ENCODE measurements around the gene SNORC. TPM values are rescaled to one million over a fixed set of nuclear protein-coding genes. Genes with fewer than 3 reads are reported as not detected.

SNORC gene
- total and polyA plus RNA-seq, 2 of the 13 experiments (the other 11 are each of a cell fraction or from before 2014, with no cell fraction given): 59.1 to 86.1 TPM

DNA sequence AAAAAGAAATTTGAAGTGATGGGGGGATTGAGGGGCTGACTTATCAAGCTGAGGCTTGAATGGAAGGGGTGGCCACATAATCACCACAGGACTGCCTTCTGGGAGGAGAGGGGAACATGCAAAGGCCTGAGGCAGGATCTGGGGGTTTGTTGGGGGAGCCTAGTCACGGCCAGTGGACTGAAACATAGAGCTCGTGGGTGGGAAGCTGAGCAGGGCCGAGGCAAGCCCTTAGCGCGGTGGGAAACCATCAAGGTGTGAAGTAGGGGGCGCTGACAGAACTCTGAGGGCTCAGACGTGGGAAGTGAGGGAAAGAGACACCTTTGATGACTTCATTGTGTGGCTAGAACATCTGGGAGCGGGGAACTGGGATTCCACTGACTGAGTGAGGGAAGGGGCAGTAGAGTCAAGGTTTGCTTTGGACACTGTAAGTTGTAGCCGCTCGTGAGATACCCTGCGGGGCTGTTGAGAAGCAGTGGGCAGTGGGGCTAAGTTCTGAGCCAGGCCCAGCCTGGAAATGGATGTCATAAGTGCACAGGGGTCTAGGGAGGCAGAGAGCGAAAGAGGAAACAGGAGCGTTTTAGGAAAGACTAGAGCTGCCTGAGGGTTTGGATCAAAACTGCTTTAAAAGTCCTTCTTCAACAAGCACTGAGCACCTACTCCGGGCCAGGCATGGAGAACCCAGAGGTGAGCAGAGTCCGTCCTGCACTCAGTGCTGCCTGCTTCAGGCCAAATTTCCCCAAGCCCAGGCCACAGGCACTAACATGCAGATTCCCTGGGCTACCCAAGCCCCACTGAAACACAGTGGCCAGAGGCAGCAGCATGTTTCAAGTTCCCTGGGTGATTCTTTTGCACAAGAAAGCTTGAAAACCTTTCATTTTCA is 686 bp upstream of the SNORC start (continued):
- TF ChIP-seq DMAP1 (CRISPR knock-in tag; IDR thresholded peaks at IDR 0.05): peak; percentile 31; the same call in 1 of the 2 replicates
- no peak for TF ChIP-seq PHF5A (CRISPR knock-in tag; IDR thresholded peaks at IDR 0.05; ENCODE audit: low read depth, unreplicated experiment)
- TF ChIP-seq, protein P1, sequence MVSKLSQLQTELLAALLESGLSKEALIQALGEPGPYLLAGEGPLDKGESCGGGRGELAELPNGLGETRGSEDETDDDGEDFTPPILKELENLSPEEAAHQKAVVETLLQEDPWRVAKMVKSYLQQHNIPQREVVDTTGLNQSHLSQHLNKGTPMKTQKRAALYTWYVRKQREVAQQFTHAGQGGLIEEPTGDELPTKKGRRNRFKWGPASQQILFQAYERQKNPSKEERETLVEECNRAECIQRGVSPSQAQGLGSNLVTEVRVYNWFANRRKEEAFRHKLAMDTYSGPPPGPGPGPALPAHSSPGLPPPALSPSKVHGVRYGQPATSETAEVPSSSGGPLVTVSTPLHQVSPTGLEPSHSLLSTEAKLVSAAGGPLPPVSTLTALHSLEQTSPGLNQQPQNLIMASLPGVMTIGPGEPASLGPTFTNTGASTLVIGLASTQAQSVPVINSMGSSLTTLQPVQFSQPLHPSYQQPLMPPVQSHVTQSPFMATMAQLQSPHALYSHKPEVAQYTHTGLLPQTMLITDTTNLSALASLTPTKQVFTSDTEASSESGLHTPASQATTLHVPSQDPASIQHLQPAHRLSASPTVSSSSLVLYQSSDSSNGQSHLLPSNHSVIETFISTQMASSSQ (IDR thresholded peaks at IDR 0.05; ENCODE audit: low read depth): no peak
- TF ChIP-seq, protein P1 (CRISPR knock-in tag; IDR thresholded peaks at IDR 0.05; ENCODE audit: borderline replicate concordance): no peak; the same call in 1 of the 2 replicates
- no peak for TF ChIP-seq HNRNPH1 (optimal IDR thresholded peaks at IDR 0.05; ENCODE audit: low read depth, low read length)
- TF ChIP-seq, protein P2, sequence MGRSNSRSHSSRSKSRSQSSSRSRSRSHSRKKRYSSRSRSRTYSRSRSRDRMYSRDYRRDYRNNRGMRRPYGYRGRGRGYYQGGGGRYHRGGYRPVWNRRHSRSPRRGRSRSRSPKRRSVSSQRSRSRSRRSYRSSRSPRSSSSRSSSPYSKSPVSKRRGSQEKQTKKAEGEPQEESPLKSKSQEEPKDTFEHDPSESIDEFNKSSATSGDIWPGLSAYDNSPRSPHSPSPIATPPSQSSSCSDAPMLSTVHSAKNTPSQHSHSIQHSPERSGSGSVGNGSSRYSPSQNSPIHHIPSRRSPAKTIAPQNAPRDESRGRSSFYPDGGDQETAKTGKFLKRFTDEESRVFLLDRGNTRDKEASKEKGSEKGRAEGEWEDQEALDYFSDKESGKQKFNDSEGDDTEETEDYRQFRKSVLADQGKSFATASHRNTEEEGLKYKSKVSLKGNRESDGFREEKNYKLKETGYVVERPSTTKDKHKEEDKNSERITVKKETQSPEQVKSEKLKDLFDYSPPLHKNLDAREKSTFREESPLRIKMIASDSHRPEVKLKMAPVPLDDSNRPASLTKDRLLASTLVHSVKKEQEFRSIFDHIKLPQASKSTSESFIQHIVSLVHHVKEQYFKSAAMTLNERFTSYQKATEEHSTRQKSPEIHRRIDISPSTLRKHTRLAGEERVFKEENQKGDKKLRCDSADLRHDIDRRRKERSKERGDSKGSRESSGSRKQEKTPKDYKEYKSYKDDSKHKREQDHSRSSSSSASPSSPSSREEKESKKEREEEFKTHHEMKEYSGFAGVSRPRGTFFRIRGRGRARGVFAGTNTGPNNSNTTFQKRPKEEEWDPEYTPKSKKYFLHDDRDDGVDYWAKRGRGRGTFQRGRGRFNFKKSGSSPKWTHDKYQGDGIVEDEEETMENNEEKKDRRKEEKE (IDR thresholded peaks at IDR 0.05): no peak
- TF ChIP-seq, protein P3, sequence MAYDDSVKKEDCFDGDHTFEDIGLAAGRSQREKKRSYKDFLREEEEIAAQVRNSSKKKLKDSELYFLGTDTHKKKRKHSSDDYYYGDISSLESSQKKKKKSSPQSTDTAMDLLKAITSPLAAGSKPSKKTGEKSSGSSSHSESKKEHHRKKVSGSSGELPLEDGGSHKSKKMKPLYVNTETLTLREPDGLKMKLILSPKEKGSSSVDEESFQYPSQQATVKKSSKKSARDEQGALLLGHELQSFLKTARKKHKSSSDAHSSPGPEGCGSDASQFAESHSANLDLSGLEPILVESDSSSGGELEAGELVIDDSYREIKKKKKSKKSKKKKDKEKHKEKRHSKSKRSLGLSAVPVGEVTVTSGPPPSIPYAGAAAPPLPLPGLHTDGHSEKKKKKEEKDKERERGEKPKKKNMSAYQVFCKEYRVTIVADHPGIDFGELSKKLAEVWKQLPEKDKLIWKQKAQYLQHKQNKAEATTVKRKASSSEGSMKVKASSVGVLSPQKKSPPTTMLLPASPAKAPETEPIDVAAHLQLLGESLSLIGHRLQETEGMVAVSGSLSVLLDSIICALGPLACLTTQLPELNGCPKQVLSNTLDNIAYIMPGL (CRISPR knock-in tag; IDR thresholded peaks at IDR 0.05; ENCODE audit: borderline replicate concordance in 1 of 2, low read depth in 1 of 2): peak in 1 of 2 experiments; percentile 20; a peak in 1 of 4 replicates
- TF ChIP-seq TCF12 (IDR thresholded peaks at IDR 0.05): no peak
- TF ChIP-seq TCF12 (CRISPR knock-in tag; IDR thresholded peaks at IDR 0.05): no peak
- no peak for TF ChIP-seq SMAD9 (CRISPR knock-in tag; IDR thresholded peaks at IDR 0.05)
- no peak for TF ChIP-seq KAT2B (IDR thresholded peaks at IDR 0.05; ENCODE audit: borderline replicate concordance, low read depth, low read length)
- no peak for TF ChIP-seq HOXA9 (CRISPR knock-in tag; IDR thresholded peaks at IDR 0.05; ENCODE audit: borderline replicate concordance)
- TF ChIP-seq POLR2A (IDR thresholded peaks at IDR 0.05; ENCODE audit: insufficient read depth in 1 of 2, low read depth in 2 of 2, low read length in 2 of 2): no peak
- TF ChIP-seq, protein P4, sequence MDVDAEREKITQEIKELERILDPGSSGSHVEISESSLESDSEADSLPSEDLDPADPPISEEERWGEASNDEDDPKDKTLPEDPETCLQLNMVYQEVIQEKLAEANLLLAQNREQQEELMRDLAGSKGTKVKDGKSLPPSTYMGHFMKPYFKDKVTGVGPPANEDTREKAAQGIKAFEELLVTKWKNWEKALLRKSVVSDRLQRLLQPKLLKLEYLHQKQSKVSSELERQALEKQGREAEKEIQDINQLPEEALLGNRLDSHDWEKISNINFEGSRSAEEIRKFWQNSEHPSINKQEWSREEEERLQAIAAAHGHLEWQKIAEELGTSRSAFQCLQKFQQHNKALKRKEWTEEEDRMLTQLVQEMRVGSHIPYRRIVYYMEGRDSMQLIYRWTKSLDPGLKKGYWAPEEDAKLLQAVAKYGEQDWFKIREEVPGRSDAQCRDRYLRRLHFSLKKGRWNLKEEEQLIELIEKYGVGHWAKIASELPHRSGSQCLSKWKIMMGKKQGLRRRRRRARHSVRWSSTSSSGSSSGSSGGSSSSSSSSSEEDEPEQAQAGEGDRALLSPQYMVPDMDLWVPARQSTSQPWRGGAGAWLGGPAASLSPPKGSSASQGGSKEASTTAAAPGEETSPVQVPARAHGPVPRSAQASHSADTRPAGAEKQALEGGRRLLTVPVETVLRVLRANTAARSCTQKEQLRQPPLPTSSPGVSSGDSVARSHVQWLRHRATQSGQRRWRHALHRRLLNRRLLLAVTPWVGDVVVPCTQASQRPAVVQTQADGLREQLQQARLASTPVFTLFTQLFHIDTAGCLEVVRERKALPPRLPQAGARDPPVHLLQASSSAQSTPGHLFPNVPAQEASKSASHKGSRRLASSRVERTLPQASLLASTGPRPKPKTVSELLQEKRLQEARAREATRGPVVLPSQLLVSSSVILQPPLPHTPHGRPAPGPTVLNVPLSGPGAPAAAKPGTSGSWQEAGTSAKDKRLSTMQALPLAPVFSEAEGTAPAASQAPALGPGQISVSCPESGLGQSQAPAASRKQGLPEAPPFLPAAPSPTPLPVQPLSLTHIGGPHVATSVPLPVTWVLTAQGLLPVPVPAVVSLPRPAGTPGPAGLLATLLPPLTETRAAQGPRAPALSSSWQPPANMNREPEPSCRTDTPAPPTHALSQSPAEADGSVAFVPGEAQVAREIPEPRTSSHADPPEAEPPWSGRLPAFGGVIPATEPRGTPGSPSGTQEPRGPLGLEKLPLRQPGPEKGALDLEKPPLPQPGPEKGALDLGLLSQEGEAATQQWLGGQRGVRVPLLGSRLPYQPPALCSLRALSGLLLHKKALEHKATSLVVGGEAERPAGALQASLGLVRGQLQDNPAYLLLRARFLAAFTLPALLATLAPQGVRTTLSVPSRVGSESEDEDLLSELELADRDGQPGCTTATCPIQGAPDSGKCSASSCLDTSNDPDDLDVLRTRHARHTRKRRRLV (CRISPR knock-in tag; IDR thresholded peaks at IDR 0.05): no peak
